Panc1 (cell line): ENCODE data around the gene DDX25. TPM values are rescaled to one million over a fixed set of nuclear protein-coding genes. Genes with fewer than 3 reads are reported as not detected.

Experiments
- ATAC-seq: fragments of 200-7000 bp; cut with Tn5 transposase; 2 replicates; pipeline ENCODE4 v1.9.1; 2020; ENCODE audit warnings: mild to moderate bottlenecking, moderate library complexity
- BruUV-seq: library from RNA; stranded (reverse); fragments of 400-500 nt; replicated peaks from 2 replicates; lab custom pipeline; 2021; lab: Mats Ljungman, UMichigan
- CTCF ChIA-PET: fragments of 300-600 bp; sonication (Branson Sonifier 250); formaldehyde crosslinking; loops from one replicate; lab custom pipeline; 2022; ENCODE audit warnings: antibody characterized with exemption; lab: Charles Lee
- POLR2A ChIA-PET: fragments of 300-600 bp; sonication (Branson Sonifier 250); formaldehyde crosslinking; loops from one replicate; lab custom pipeline; 2022; ENCODE audit warnings: antibody characterized with exemption; lab: Charles Lee
- DNase-seq: peaks from one replicate; pipeline ENCODE4 v3.0.0-alpha.2; 2010; ENCODE audit warnings: low read depth, low spot score
- H3K27ac ChIP-seq: 2 replicates; pipeline ENCODE4 v1.5.1; 2011; ENCODE audit warnings: mild to moderate bottlenecking, low read length, inconsistent platforms
- H3K27me3 ChIP-seq: fragments of 200-500 bp; sonication (Bioruptor generic); 2 replicates; pipeline ENCODE4 v1.6.0; 2014; ENCODE audit warnings: low read length, inconsistent platforms; ENCODE audit not compliant: control insufficient read depth, insufficient read depth
- H3K36me3 ChIP-seq: fragments of 200-500 bp; sonication (Bioruptor generic); 2 replicates; pipeline ENCODE4 v1.5.1; 2014; ENCODE audit warnings: inconsistent platforms, mild to moderate bottlenecking, low read length, moderate library complexity; ENCODE audit not compliant: control insufficient read depth, insufficient read depth
- H3K4me1 ChIP-seq: 2 replicates; pipeline ENCODE4 v1.5.1; 2011; ENCODE audit warnings: inconsistent platforms, mild to moderate bottlenecking, low read length, moderate library complexity; ENCODE audit not compliant: control insufficient read depth, insufficient read depth
- H3K4me3 ChIP-seq, 2 experiments: 2 replicates each; pipeline ENCODE4 v1.5.1; 2011 to 2012; ENCODE audit warnings: low read depth in 2 of 2, low read length in 2 of 2, mild to moderate bottlenecking in 2 of 2, inconsistent platforms in 1 of 2, moderate library complexity in 1 of 2
- H3K9me3 ChIP-seq: fragments of 200-500 bp; sonication (Bioruptor generic); 2 replicates; pipeline ENCODE4 v1.5.1; 2014; ENCODE audit warnings: low read depth, mild to moderate bottlenecking, inconsistent platforms, low read length, moderate library complexity; ENCODE audit not compliant: control insufficient read depth, insufficient read depth
- CTCF ChIP-seq: fragments of 450-650 bp; IDR thresholded peaks from 2 replicates; pipeline ENCODE4 v1.5.1; 2017; ENCODE audit warnings: mild to moderate bottlenecking
- POLR2AphosphoS5 ChIP-seq: IDR thresholded peaks from 2 replicates; pipeline ENCODE4 v1.6.1; 2012; ENCODE audit warnings: mild to moderate bottlenecking, low read depth, low read length, moderate library complexity
- REST ChIP-seq, 2 experiments: IDR thresholded peaks; 2 replicates each; pipeline ENCODE4 v1.6.1; 2011 to 2012; ENCODE audit warnings: low read depth in 2 of 2, control low read depth in 1 of 2, low read length in 1 of 2, mild to moderate bottlenecking in 1 of 2, moderate library complexity in 1 of 2; ENCODE audit not compliant: insufficient read depth in 1 of 2
- SIN3A ChIP-seq: IDR thresholded peaks from 2 replicates; pipeline ENCODE4 v1.6.1; 2012; ENCODE audit warnings: low read depth, mild to moderate bottlenecking, low read length, moderate library complexity, borderline replicate concordance; ENCODE audit not compliant: insufficient read depth
- TCF7L2 ChIP-seq: IDR thresholded peaks from 2 replicates; pipeline ENCODE4 v1.6.1; 2011; ENCODE audit warnings: mild to moderate bottlenecking, low read depth, low read length, inconsistent platforms
- in situ Hi-C: cut with HindIII; loops from 2 replicates; pipeline ENCODE4 v1.10.0; 2016; ENCODE audit warnings: low sequenced_read_pairs, low pct_unique_long_range_greater_than_20kb
- intact Hi-C: fragments of 100-400 bp; cut with micrococcal nuclease; formaldehyde crosslinking; loops from one replicate; pipeline ENCODE4 v1.10.0; 2022; ENCODE audit not compliant: unreplicated experiment
- total RNA-seq: library from RNA; stranded (reverse); gene quantifications from one replicate; pipeline ENCODE4 v1.2.1, GENCODE V29; 2021; ENCODE audit not compliant: unreplicated experiment

DDX25 gene
- total RNA-seq, 1 experiment from 2014 or later = 0.15 TPM

GRCh38 chr11:125932301-125932700 is 28.0 kb downstream of the DDX25 start:
- POLR2A ChIA-PET = no interaction called here
- in situ Hi-C loops = loop anchor here (25.0 kb wide), 1 partner anchor 280 kb away; the partner anchor contains the start of genes FAM118B and RPUSD4
- ATAC-seq = peak; percentile 35; the same call in 1 of the 2 replicates

More at GRCh38 chr11:125932301-125932700, 28.0 kb downstream of the DDX25 start:
- no TSS peak for BruUV-seq
- Histone ChIP-seq H3K27me3 (peaks cover 13% of the 10 kb centered on the region), H3K27ac (no peak overlapping the region), H3K9me3 (no peaks in the 10 kb centered on the region), H3K4me1 (peaks cover 4% of the 10 kb centered on the region; the same call in 1 of the 2 replicates), H3K4me3 (no peak overlapping the region), H3K36me3 (no peaks in the 10 kb centered on the region)
- no peak for TF ChIP-seq SIN3A
- no peak for TF ChIP-seq CTCF
- TF ChIP-seq REST (IDR thresholded peaks at IDR 0.05; ENCODE audit: insufficient read depth in 1 of 2, low read depth in 2 of 2, low read length in 1 of 2) = no peak
- TF ChIP-seq POLR2AphosphoS5 = no peak
- no peak for TF ChIP-seq TCF7L2
- no peak for DNase-seq
- intact Hi-C loops = no loop called here
- CTCF ChIA-PET = interaction anchor here (0.5 to 0.9 kb wide), 2 partner anchors 9 to 129 kb away, joined by 3 read pairs; no protein-coding TSS in a partner anchor
